CD14-positive monocyte (primary cell): ENCODE results near the gene ASIC2. TPM values are rescaled to one million over a fixed set of nuclear protein-coding genes. Genes with fewer than 3 reads are reported as not detected.

ENCODE experiments used
- DNase-seq, 3 donors: peaks; one replicate each; pipeline ENCODE4 v3.0.0-alpha.2; 2011 to 2022
- H2AFZ ChIP-seq: 2 replicates; pipeline ENCODE4 v1.6.0; 2012; ENCODE audit warnings: mild to moderate bottlenecking, low read depth, low read length, inconsistent platforms; ENCODE audit not compliant: insufficient read depth, poor library complexity, severe bottlenecking
- H3K27ac ChIP-seq, 2 donors: 1 replicate in 1 of 2; 2 replicates in 1 of 2; pipeline ENCODE4 v1.5.1; 2012 to 2013; ENCODE audit warnings: low read length in 2 of 2, control low read depth in 1 of 2, inconsistent platforms in 1 of 2, low read depth in 1 of 2, mild to moderate bottlenecking in 1 of 2
- H3K27me3 ChIP-seq, 2 donors: one replicate each; pipeline versions ENCODE4 v1.6.0 to v1.6.1; 2011 to 2013; ENCODE audit warnings: low read length in 2 of 2; ENCODE audit not compliant: control insufficient read depth in 2 of 2, insufficient read depth in 2 of 2
- H3K36me3 ChIP-seq, 2 donors: replicated peaks in 1 of 2; 1 replicate in 1 of 2; 2 replicates in 1 of 2; pipeline versions ENCODE4 v1.5.1 to v1.6.1; 2012 to 2013; ENCODE audit warnings: low read length in 2 of 2, control low read depth in 1 of 2, inconsistent platforms in 1 of 2, mild to moderate bottlenecking in 1 of 2; ENCODE audit not compliant: insufficient read depth in 2 of 2, control insufficient read depth in 1 of 2
- H3K4me1 ChIP-seq, 2 donors: 1 replicate in 1 of 2; 2 replicates in 1 of 2; pipeline versions ENCODE4 v1.5.1 to v1.6.1; 2012 to 2013; ENCODE audit warnings: low read length in 2 of 2, control low read depth in 1 of 2, inconsistent platforms in 1 of 2, mild to moderate bottlenecking in 1 of 2, moderate library complexity in 1 of 2; ENCODE audit not compliant: insufficient read depth in 2 of 2, control insufficient read depth in 1 of 2
- H3K4me2 ChIP-seq: replicated peaks from 2 replicates; pipeline ENCODE3; 2012; ENCODE audit warnings: low read length, moderate library complexity, mild to moderate bottlenecking; ENCODE audit not compliant: poor library complexity, severe bottlenecking; ENCODE audit errors: extremely low read depth
- H3K4me3 ChIP-seq, 3 experiments: fragments of 200-600 bp in 1 of 3; sonication (generic) in 1 of 3; replicated peaks in 1 of 3; 1 replicate in 2 of 3; 2 replicates in 1 of 3; pipeline ENCODE4 v1.5.1; 2011 to 2013; ENCODE audit warnings: low read length in 3 of 3, mild to moderate bottlenecking in 3 of 3, control low read depth in 2 of 3, low read depth in 2 of 3, inconsistent platforms in 1 of 3, moderate library complexity in 1 of 3
- H3K79me2 ChIP-seq: 2 replicates; pipeline ENCODE4 v1.6.0; 2012; ENCODE audit warnings: mild to moderate bottlenecking, control low read depth, inconsistent platforms, low read length, moderate library complexity; ENCODE audit not compliant: insufficient read depth
- H3K9ac ChIP-seq: 2 replicates; pipeline ENCODE4 v1.6.0; 2017; ENCODE audit warnings: low read length, mild to moderate bottlenecking; ENCODE audit not compliant: insufficient read depth, poor library complexity, severe bottlenecking
- H3K9me3 ChIP-seq, 2 donors: replicated peaks in 1 of 2; 1 replicate in 1 of 2; 2 replicates in 1 of 2; pipeline versions ENCODE4 v1.5.1 to v1.6.1; 2012 to 2013; ENCODE audit warnings: low read length in 2 of 2, control low read depth in 1 of 2; ENCODE audit not compliant: control insufficient read depth in 1 of 2, insufficient read depth in 1 of 2
- H4K20me1 ChIP-seq: 2 replicates; pipeline ENCODE4 v1.6.0; 2012; ENCODE audit warnings: mild to moderate bottlenecking, low read length, control low read depth, moderate library complexity; ENCODE audit not compliant: insufficient read depth
- H3K27ac Mint-ChIP-seq, 7 donors: one replicate each; pipeline ENCODE4 v1.8.0; 2020; ENCODE audit warnings: mild to moderate bottlenecking in 7 of 7, mixed read lengths in 7 of 7, moderate library complexity in 6 of 7, inconsistent platforms in 2 of 7
- H3K27me3 Mint-ChIP-seq, 3 donors: one replicate each; pipeline ENCODE4 v1.8.0; 2021 to 2022; ENCODE audit warnings: low read depth in 3 of 3, mild to moderate bottlenecking in 3 of 3, mixed read lengths in 3 of 3, moderate library complexity in 3 of 3, inconsistent platforms in 1 of 3
- H3K36me3 Mint-ChIP-seq, 2 donors: one replicate each; pipeline ENCODE4 v1.8.0; 2020; ENCODE audit warnings: mixed read lengths in 2 of 2, inconsistent platforms in 1 of 2, mild to moderate bottlenecking in 1 of 2
- H3K4me1 Mint-ChIP-seq: one replicate; pipeline ENCODE4 v1.8.0; 2020; ENCODE audit warnings: mild to moderate bottlenecking, mixed read lengths
- H3K4me3 Mint-ChIP-seq, 2 donors: one replicate each; pipeline ENCODE4 v1.8.0; 2020; ENCODE audit warnings: mild to moderate bottlenecking in 2 of 2, mixed read lengths in 2 of 2, moderate library complexity in 1 of 2
- H3K9me3 Mint-ChIP-seq, 7 donors: one replicate each; pipeline ENCODE4 v1.8.0; 2020 to 2022; ENCODE audit warnings: mixed read lengths in 7 of 7, mild to moderate bottlenecking in 6 of 7, moderate library complexity in 6 of 7, inconsistent platforms in 2 of 7
- CTCF ChIP-seq: fragments of 200-600 bp; IDR thresholded peaks from one replicate; pipeline ENCODE4 v1.8.0; 2022; ENCODE audit warnings: antibody characterized with exemption, mild to moderate bottlenecking
- WGBS: methylation state at CpG from one replicate; pipeline ENCODE4 v1.1.5; 2013; ENCODE audit warnings: missing lambda C conversion rate; ENCODE audit not compliant: insufficient coverage; 5-methylcytosine and 5-hydroxymethylcytosine counted together
- intact Hi-C, 2 donors: fragments of 100-400 bp; cut with micrococcal nuclease; formaldehyde crosslinking; loops; one replicate each; pipeline versions ENCODE4 v1.15.0 to v1.15.1; 2023
- polyA plus RNA-seq, 3 donors: library from polyadenylated mRNA; depleted of rRNA in 1 of 3; unstranded in 2 of 3; stranded (reverse) in 1 of 3; fragments of 300-500 nt in 2 of 3; fragments of >200 nt in 1 of 3; fragmentation: Illumina TruSeq in 2 of 3; gene quantifications; 1 replicate in 2 of 3; 2 replicates in 1 of 3; pipeline ENCODE4 v1.2.3, GENCODE V29; 2012 to 2021

ASIC2 gene
- polyA plus RNA-seq, 3 donors: not detected

DNA sequence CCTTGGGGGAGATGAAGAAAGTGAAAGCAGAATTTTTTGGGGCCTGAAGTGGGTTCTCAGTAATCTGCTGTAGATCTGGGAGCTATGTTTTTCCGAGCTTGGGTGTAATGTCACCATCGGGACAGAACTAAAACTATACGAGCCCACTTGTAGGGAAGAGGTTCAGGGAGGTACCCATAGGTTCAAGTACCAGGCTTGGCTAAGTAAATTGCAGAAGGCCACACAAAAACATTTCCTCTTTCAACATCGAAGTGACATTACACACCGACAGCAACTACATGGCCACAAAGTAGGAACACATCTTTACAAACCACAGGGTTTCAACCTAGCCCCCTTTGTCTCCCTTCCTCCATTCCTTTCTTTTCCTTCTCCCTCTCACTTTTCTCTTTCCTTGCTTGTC, 10.2 kb upstream of the ASIC2 start:
- Mint-ChIP-seq H3K36me3 (no peaks in the 10 kb centered on the region), H3K4me1 (no peaks in the 10 kb centered on the region), H3K4me3 (no peak overlapping the region), H3K27me3 (peaks cover 6 to 16% (median 13%) of the 10 kb centered on the region in 3 donors), H3K27ac (no peak overlapping the region), H3K9me3 (peaks cover 0 to 7% (median 2%) of the 10 kb centered on the region in 7 donors)
- no peak overlapping the region for H3K4me3 ChIP-seq
- DNase-seq: no peak
- no peaks in the 10 kb centered on the region for H4K20me1 ChIP-seq
- no peak overlapping the region for H3K9ac ChIP-seq
- intact Hi-C loops: no loop called here
- TF ChIP-seq CTCF: no peak
- H3K27ac ChIP-seq: no peak overlapping the region
- no peaks in the 10 kb centered on the region for H3K79me2 ChIP-seq
- no peaks in the 10 kb centered on the region for H3K4me1 ChIP-seq
- no peaks in the 10 kb centered on the region for H3K27me3 ChIP-seq
- no peaks in the 10 kb centered on the region for H3K36me3 ChIP-seq
- WGBS: 22% methylated on average over 3 of the region's 5 CpGs
- no peaks in the 10 kb centered on the region for H3K9me3 ChIP-seq
- H2AFZ ChIP-seq: no peak overlapping the region
- H3K4me2 ChIP-seq: no peak overlapping the region

- Histone ChIP-seq H3K36me3 (no peaks in the 10 kb centered on the region), H3K9me3 (no peaks in the 10 kb centered on the region), H3K4me1 (no peaks in the 10 kb centered on the region), H3K4me2 (no peak overlapping the region), H3K27ac (no peak overlapping the region), H4K20me1 (no peaks in the 10 kb centered on the region), H3K27me3 (no peaks in the 10 kb centered on the region), H3K9ac (no peak overlapping the region), H3K4me3 (no peak overlapping the region), H3K79me2 (no peaks in the 10 kb centered on the region), H2AFZ (no peak overlapping the region)
- H3K27ac Mint-ChIP-seq: no peak overlapping the region
- H3K4me3 Mint-ChIP-seq: no peak overlapping the region
- intact Hi-C loops: no loop called here
- peaks cover 0 to 7% (median 2%) of the 10 kb centered on the region in 7 donors for H3K9me3 Mint-ChIP-seq
- peaks cover 3 to 16% (median 15%) of the 10 kb centered on the region in 3 donors for H3K27me3 Mint-ChIP-seq
- DNase-seq: no peak
- no peaks in the 10 kb centered on the region for H3K36me3 Mint-ChIP-seq
- no peaks in the 10 kb centered on the region for H3K4me1 Mint-ChIP-seq
- TF ChIP-seq CTCF: no peak
Observed at GRCh38 chr17:33302394-33302793, 9.3 kb upstream of the ASIC2 start.
